HCT116 (cell line): ENCODE data around the gene TRIM6.

Experiments used
- CEBPB ChIP-seq: IDR thresholded peaks from 2 replicates; pipeline ENCODE4 v1.6.1; 2012; ENCODE audit warnings: low read depth
- EZH2 ChIP-seq: fragments of 200-600 bp; sonication (generic); IDR thresholded peaks from 2 replicates; pipeline ENCODE4 v1.6.1; 2017; ENCODE audit warnings: antibody characterized with exemption, mixed run types
- EZH2phosphoT487 ChIP-seq: fragments of 200-600 bp; IDR thresholded peaks from 2 replicates; pipeline ENCODE4 v1.6.1; 2018; ENCODE audit warnings: antibody characterized with exemption, borderline replicate concordance
- POLR2A ChIP-seq: IDR thresholded peaks from 2 replicates; pipeline ENCODE4 v1.7.0; 2011; ENCODE audit warnings: borderline replicate concordance; ENCODE audit not compliant: insufficient read depth, insufficient read length; ENCODE audit errors: extremely low read depth
- POLR2AphosphoS5 ChIP-seq: IDR thresholded peaks from 2 replicates; pipeline ENCODE4 v1.6.1; 2011; ENCODE audit warnings: mild to moderate bottlenecking, low read depth, low read length, moderate library complexity
- SP1 ChIP-seq: IDR thresholded peaks from 2 replicates; pipeline ENCODE4 v1.6.1; 2012; ENCODE audit warnings: low read depth
- SRF ChIP-seq: IDR thresholded peaks from 2 replicates; pipeline ENCODE4 v1.6.1; 2012; ENCODE audit warnings: low read depth
- YY1 ChIP-seq: IDR thresholded peaks from 2 replicates; pipeline ENCODE4 v1.6.1; 2011; ENCODE audit warnings: low read length, low read depth, moderate library complexity, mild to moderate bottlenecking; ENCODE audit not compliant: insufficient replicate concordance; ENCODE audit errors: extremely low read depth
- TF ChIP-seq, protein P1 (sequence below), 3 experiments: fragments of 200-600 bp in 1 of 3; sonication (generic) in 1 of 3; IDR thresholded peaks in 2 of 3; conservative IDR thresholded peaks in 1 of 3; 2 replicates each; pipeline ENCODE4 v1.5.1; 2012 to 2017; ENCODE audit warnings: low read depth in 2 of 3, low read length in 2 of 3, antibody characterized with exemption in 1 of 3, borderline replicate concordance in 1 of 3, control low read depth in 1 of 3, mild to moderate bottlenecking in 1 of 3, mixed read lengths in 1 of 3, mixed run types in 1 of 3, moderate library complexity in 1 of 3; ENCODE audit not compliant: insufficient read depth in 1 of 3

GRCh38 chr11:5547982-5548381 lies 48.5 kb upstream of the TRIM6 start:
- TF ChIP-seq, protein P1, sequence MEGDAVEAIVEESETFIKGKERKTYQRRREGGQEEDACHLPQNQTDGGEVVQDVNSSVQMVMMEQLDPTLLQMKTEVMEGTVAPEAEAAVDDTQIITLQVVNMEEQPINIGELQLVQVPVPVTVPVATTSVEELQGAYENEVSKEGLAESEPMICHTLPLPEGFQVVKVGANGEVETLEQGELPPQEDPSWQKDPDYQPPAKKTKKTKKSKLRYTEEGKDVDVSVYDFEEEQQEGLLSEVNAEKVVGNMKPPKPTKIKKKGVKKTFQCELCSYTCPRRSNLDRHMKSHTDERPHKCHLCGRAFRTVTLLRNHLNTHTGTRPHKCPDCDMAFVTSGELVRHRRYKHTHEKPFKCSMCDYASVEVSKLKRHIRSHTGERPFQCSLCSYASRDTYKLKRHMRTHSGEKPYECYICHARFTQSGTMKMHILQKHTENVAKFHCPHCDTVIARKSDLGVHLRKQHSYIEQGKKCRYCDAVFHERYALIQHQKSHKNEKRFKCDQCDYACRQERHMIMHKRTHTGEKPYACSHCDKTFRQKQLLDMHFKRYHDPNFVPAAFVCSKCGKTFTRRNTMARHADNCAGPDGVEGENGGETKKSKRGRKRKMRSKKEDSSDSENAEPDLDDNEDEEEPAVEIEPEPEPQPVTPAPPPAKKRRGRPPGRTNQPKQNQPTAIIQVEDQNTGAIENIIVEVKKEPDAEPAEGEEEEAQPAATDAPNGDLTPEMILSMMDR (IDR thresholded peaks at IDR 0.05 in 2 of 3, conservative IDR thresholded peaks at IDR 0.05 in 1 of 3; ENCODE audit: borderline replicate concordance in 1 of 3, insufficient read depth in 1 of 3, low read depth in 2 of 3, low read length in 2 of 3), result no peak
- TF ChIP-seq EZH2 (no peak), POLR2A (no peak), EZH2phosphoT487 (no peak), SRF (no peak), CEBPB (no peak), POLR2AphosphoS5 (no peak), SP1 (no peak), YY1 (no peak)
